ENCODE data around the gene ZNF331.
"Not testable (repeated sequence)": the region's sequence is repeated elsewhere in the genome, so short reads cannot be mapped to it uniquely, and the experiment has no call there.

The ZNF331 gene

DNA sequence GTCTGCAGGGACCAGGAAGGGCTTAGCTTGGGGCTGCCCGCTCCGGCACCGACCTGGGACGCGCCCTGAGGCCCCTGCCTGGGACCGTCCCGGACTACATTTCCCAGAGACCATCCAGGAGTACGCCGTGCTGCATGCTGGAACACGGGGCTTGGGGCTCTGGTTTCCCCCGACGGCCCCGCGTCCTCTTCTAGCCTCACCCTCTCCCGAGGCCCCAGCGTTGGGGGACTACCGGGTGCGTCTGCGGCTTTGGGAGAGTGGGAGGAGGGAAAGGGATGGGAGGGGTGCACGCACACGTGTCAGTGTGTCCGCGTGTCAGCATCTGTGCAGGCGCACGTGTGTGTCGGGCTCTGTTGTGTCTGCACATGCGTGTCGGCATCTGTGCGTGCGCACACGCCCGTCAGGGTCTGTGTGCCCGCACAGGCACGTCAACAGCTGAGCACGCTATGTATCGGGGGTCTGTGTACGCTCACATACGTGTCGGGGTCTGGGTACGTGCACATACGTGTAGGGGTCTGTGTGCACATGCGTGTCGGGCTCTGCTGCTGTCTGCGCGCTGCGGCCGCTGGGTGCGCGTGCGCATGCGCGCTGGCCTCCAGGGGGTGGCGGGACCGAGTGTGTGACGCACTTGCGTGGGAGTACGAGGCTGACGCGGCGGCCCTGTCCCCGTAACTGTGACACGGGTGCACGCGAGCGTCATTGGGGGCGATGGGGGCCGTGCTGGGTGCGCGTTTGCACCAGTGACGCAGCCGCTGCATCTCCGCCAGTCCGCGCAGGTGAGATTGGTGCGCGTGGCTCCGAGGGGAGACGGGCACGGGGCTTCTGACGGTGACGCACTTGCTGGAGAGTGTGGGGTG, at the start of gene ZNF331:
ZNF331 (plus strand) TSS at position 625 of the 857 bp plus-strand sequence. CDS start 31,232 bp downstream, outside the sequence.
- TF ChIP-seq, protein P1, sequence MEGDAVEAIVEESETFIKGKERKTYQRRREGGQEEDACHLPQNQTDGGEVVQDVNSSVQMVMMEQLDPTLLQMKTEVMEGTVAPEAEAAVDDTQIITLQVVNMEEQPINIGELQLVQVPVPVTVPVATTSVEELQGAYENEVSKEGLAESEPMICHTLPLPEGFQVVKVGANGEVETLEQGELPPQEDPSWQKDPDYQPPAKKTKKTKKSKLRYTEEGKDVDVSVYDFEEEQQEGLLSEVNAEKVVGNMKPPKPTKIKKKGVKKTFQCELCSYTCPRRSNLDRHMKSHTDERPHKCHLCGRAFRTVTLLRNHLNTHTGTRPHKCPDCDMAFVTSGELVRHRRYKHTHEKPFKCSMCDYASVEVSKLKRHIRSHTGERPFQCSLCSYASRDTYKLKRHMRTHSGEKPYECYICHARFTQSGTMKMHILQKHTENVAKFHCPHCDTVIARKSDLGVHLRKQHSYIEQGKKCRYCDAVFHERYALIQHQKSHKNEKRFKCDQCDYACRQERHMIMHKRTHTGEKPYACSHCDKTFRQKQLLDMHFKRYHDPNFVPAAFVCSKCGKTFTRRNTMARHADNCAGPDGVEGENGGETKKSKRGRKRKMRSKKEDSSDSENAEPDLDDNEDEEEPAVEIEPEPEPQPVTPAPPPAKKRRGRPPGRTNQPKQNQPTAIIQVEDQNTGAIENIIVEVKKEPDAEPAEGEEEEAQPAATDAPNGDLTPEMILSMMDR (conservative IDR thresholded peaks at IDR 0.05; ENCODE audit: low read length): peak; percentile 47
- H3K4me3 ChIP-seq (ENCODE audit: low read length): peak within 1 kb of the TSS; percentile 90
- peak; percentile 72 for DNase-seq (ENCODE audit: low read depth)

DNA sequence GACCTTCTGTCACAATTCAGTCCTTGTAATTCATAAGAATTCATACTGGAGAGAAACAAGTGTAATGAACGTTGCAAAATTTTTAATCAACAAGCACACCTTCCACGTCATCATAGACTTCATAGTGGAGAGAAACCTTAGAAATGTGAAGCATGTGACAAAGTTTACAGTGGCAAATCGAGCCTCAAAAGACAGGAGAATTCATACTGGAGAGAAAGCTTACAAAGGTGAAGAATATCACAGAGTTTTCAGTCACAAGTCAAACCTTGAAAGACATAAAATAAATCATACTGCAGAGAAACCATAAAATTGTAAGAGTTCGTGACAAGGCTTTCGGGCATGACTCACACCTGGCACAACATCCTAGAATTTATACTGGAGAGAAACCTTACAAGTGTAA, 45.8 kb upstream of the ZNF331 start:
- TF ChIP-seq, protein P1 (conservative IDR thresholded peaks at IDR 0.05; ENCODE audit: low read length): no peak
- H3K4me3 ChIP-seq (ENCODE audit: low read length): no peak overlapping the region
- DNase-seq (ENCODE audit: low read depth): no peak

DNA sequence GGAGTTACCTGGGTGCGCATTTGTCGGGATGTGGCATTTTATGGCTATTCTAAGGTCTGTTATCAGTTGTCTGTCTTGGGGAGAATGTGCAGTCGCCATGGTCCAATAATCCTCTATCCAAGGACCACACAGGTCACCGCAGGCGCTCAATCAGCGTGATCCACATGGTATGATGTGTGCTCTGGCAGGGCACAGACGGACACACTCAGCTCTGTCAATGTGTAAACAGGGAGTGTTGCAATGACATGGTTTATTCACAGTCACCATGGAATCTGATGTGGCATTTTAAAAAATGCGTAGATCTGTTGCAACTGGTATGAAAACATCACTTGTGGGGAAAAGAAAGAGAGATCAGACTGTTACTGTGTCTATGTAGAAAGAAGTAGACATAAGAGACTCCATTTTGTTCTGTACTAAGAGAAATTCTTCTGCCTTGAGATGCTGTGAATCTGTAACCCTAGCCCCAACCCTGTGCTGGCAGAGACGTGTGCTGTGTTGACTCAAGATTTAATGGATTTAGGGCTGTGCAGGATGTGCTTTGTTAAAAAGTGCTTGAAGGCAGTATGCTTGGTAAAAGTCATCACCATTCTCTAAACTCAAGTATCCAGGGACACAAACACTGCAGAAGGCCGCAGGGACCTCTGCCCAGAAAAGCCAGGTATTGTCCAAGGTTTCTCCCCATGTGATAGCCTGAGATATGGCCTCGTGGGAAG, 40.5 kb upstream of the ZNF331 start:
- not testable (repeated sequence) for H3K4me3 ChIP-seq (ENCODE audit: low read length)
- peak; percentile 59 for DNase-seq (ENCODE audit: low read depth)

DNA sequence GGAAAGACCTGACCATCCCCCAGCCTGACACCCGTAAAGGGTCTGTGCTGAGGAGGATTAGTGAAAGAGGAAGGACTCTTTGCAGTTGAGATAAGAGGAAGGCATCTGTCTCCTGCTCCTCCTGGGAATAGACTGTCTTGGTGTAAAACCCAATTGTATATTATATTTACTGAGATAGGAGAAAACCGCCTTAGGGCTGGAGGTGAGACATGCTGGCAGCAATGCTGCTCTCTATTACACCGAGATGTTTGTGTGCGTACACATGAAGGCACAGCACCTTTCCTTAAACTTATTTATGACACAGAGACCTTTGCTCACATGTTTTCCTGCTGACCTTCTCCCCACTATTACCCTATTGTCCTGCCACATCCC, 39.9 kb upstream of the ZNF331 start:
- not testable (repeated sequence) for H3K4me3 ChIP-seq (ENCODE audit: low read length); DNase-seq (ENCODE audit: low read depth)

DNA sequence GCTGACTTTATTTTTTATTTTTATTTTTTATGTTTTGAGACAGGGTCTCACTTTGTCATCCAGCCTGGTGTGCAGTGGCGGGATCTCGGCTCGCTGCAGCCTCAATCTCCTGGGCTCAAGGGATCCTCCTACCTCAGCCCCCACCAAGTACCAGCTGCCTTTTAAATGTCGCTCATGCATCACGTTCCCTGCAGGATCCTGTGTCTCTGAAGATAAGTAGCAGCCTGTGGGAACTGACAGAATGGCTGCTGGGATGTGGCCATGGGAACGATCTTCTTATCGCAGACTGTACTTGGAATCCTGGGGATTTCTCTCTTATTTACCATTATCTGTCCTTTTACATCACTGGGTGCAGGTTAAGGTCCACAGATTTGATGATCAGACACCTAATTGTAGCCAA, 34.8 kb upstream of the ZNF331 start:
- not testable (repeated sequence) for H3K4me3 ChIP-seq (ENCODE audit: low read length); DNase-seq (ENCODE audit: low read depth)

DNA sequence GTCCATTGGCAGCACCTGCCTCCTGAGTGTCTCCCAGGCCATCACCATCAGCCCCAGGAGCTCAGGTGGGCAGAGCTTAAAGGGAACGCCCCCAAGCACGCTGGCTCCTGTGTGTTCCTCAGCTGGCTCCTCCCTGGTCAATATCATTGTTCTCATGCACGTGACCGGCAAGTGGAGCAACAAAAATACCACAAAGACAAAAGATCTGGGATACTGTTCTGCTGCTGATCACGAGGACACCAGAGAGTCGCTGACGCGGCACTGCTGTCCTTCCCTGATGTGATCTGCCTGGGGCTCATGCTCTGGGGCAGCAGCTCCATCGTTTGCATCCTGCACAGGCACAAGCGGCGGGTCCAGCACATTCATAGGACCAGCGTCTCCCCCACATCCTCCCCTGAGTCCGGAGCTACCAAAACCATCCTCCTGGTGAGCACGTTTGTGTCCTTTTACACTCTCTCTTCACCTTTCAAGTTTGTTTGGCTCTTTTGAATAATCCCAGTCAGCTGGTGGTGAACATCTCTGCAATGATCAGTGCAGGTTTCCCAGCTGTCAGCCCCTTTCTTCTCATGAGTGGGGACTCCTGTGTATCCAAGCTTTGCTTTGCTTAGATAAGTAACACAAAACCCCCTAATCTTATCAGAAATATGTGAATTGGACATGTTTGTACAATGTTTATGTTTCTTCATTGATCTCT, 34.1 kb upstream of the ZNF331 start:
- not testable (repeated sequence) for H3K4me3 ChIP-seq (ENCODE audit: low read length); DNase-seq (ENCODE audit: low read depth)

DNA sequence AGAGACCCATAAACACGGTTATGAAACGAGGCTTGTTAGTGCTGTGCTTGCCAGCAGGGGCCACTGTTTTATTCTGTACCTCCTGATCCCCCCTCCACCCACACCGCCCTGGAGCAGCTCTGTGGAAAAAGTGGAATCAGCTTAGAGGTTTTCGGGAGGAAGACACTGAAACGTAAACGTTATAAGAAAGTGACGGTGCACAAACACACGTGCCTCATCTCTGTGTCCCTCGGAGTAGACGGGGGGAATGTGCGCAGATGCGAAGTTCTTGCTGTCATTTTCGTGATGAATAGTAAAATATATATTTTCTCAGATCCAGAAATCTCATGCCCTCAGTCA, 33.6 kb upstream of the ZNF331 start:
- peak overlapping the region; percentile 43 for H3K4me3 ChIP-seq (ENCODE audit: low read length)
- TF ChIP-seq, protein P1 (conservative IDR thresholded peaks at IDR 0.05; ENCODE audit: low read length): 0 out of 2 replicates have a peak, but pooled peaks have one; percentile 19
- DNase-seq (ENCODE audit: low read depth): peak; percentile 18

DNA sequence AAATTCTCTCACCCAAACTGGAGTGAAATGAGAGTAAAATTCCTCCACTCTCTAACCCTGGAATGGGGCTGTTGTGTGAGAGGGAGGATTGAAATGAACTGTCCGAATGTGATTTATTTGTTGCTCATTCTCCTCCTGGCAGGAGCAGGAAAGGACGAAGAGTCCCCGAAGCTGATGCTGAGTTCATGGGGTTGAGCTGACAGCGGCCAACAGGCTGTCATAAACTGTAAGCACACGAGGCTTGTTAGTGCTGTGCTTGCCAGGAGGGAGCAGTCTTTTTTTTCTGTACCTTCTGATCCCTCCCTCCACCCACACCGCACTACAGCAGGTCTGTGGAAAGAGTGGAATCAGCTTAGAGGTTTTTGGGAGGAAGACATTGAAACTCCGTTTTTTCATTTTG, 33.1 kb upstream of the ZNF331 start:
- DNase-seq (ENCODE audit: low read depth): no peak
- H3K4me3 ChIP-seq (ENCODE audit: low read length): peak overlapping the region; percentile 43; the same call in 1 of the 2 replicates
- TF ChIP-seq, protein P1 (conservative IDR thresholded peaks at IDR 0.05; ENCODE audit: low read length): no peak

DNA sequence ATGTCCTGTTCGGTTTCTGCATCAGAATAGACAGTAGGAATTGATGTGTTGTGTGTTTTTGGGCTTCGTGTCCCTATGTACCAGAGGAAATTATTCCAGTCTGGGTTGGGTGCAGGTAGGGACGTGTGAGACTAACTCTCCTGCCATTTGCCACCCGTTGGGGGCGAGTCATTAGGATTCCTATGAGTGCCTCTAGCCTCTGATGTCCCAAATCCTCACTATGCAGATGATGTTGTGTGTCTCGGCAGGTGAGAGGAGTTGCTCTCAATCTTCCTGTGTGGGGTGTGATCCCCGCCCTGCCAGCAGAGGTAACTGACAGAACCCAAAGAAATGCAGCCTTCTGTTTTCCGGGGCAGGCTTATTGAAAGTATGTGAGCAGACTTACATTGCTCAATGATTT, 31.2 kb upstream of the ZNF331 start:
- no peak for DNase-seq (ENCODE audit: low read depth)
- no peak overlapping the region for H3K4me3 ChIP-seq (ENCODE audit: low read length)
- TF ChIP-seq, protein P1 (conservative IDR thresholded peaks at IDR 0.05; ENCODE audit: low read length): no peak

All from AG10803 (cell line).